Astrocyte (in vitro differentiated cells and primary cell): ENCODE results near the gene KIF2A. TPM values are rescaled to one million over a fixed set of nuclear protein-coding genes. Genes with fewer than 3 reads are reported as not detected.

Experiments
- total RNA-seq: library from RNA; stranded (reverse); gene quantifications from 2 replicates; pipeline ENCODE4 v1.2.1, GENCODE V29; 2021

The KIF2A gene
- total RNA-seq, 1 donor from 2014 or later: 79.1 TPM

Other genes with a start within 250 kb of the KIF2A start
- 23.7 and 25.7 TPM in 2 replicates for gene DIMT1, start 97.7 kb downstream of the KIF2A start, total RNA-seq
- 24.9 and 31.7 TPM in 2 replicates for gene IPO11, start 106.6 kb downstream of the KIF2A start, total RNA-seq